Common myeloid progenitor, CD34-positive (primary cell): ENCODE measurements around the gene CHN1.
A peak's percentile ranks its signal among the peaks of the same experiment; 100 is the strongest.

Experiments
- CTCF ChIA-PET: fragments of 350-600 bp; sonication (Branson Sonifier 250); formaldehyde crosslinking; loops from one replicate; lab custom pipeline; 2021; ENCODE audit warnings: antibody characterized with exemption; lab: Charles Lee
- POLR2A ChIA-PET: fragments of 350-600 bp; sonication (Branson Sonifier 250); formaldehyde crosslinking; loops from one replicate; lab custom pipeline; 2021; ENCODE audit warnings: antibody characterized with exemption; lab: Charles Lee
- DNase-seq, 3 donors: peaks; one replicate each; pipeline versions ENCODE4 v3.0.0 to v3.0.0-alpha.2; 2013
- H3K27ac ChIP-seq, 2 experiments: 1 replicate in 1 of 2; 2 replicates in 1 of 2; pipeline ENCODE4 v1.7.0; 2013; ENCODE audit warnings: inconsistent platforms in 2 of 2, low read length in 2 of 2, mild to moderate bottlenecking in 2 of 2, low read depth in 1 of 2, moderate library complexity in 1 of 2; ENCODE audit not compliant: severe bottlenecking in 2 of 2, insufficient read depth in 1 of 2, poor library complexity in 1 of 2
- H3K27me3 ChIP-seq, 5 experiments: replicated peaks in 2 of 5; 1 replicate in 3 of 5; 2 replicates in 2 of 5; pipeline versions ENCODE4 v1.6.1 to v1.7.0; 2013; ENCODE audit warnings: low read length in 4 of 5, mild to moderate bottlenecking in 2 of 5, moderate library complexity in 2 of 5, inconsistent platforms in 1 of 5; ENCODE audit not compliant: insufficient read depth in 5 of 5, control insufficient read depth in 4 of 5
- H3K36me3 ChIP-seq, 4 experiments: 1 replicate in 2 of 4; 2 replicates in 2 of 4; pipeline versions ENCODE4 v1.6.1 to v1.7.0; 2013; ENCODE audit warnings: low read length in 3 of 4, control low read depth in 1 of 4, mild to moderate bottlenecking in 1 of 4; ENCODE audit not compliant: control insufficient read depth in 4 of 4, insufficient read depth in 4 of 4
- H3K4me1 ChIP-seq, 4 experiments: 1 replicate in 3 of 4; 2 replicates in 1 of 4; pipeline versions ENCODE4 v1.6.1 to v1.7.1; 2013; ENCODE audit warnings: low read length in 3 of 4, mild to moderate bottlenecking in 3 of 4, control low read depth in 1 of 4, inconsistent platforms in 1 of 4, moderate library complexity in 1 of 4; ENCODE audit not compliant: control insufficient read depth in 4 of 4, insufficient read depth in 4 of 4; ENCODE audit errors: control extremely low read depth in 1 of 4
- H3K4me3 ChIP-seq, 7 experiments: 1 replicate in 4 of 7; 2 replicates in 3 of 7; pipeline versions ENCODE4 v1.5.1 to v1.7.0; 2013; ENCODE audit warnings: mild to moderate bottlenecking in 7 of 7, low read length in 6 of 7, moderate library complexity in 6 of 7, inconsistent platforms in 2 of 7, low read depth in 2 of 7, control low read depth in 1 of 7; ENCODE audit not compliant: insufficient read depth in 4 of 7, control insufficient read depth in 1 of 7; ENCODE audit errors: extremely low read depth in 1 of 7
- H3K9me3 ChIP-seq, 5 experiments: 1 replicate in 4 of 5; 2 replicates in 1 of 5; pipeline versions ENCODE4 v1.6.1 to v1.7.1; 2013; ENCODE audit warnings: low read length in 4 of 5, mild to moderate bottlenecking in 2 of 5, inconsistent platforms in 1 of 5, low read depth in 1 of 5, moderate library complexity in 1 of 5; ENCODE audit not compliant: control insufficient read depth in 4 of 5, insufficient read depth in 2 of 5; ENCODE audit errors: control extremely low read depth in 1 of 5
- WGBS: methylation state at CpG from one replicate; pipeline ENCODE4 v1.1.5; 2013; ENCODE audit not compliant: insufficient coverage; 5-methylcytosine and 5-hydroxymethylcytosine counted together

Gene CHN1

GRCh38 chr2:174969091-174969734, 36.0 kb downstream of the CHN1 start:
- H3K9me3 ChIP-seq = no peaks in the 10 kb centered on the region
- no peak overlapping the region for H3K27ac ChIP-seq
- no peaks in the 10 kb centered on the region for H3K4me1 ChIP-seq
- DNase-seq = peak in 2 of 3 donors; percentile 11 to 13
- no peak overlapping the region for H3K4me3 ChIP-seq
- ChIA-PET CTCF (no interaction called here), POLR2A (no interaction called here)
- H3K27me3 ChIP-seq = peaks cover 0 to 2% (median 0%) of the 10 kb centered on the region in 5 experiments
- WGBS = 91% methylated on average over 4 of the region's 6 CpGs
- H3K36me3 ChIP-seq = no peaks in the 10 kb centered on the region

- ChIA-PET CTCF (no interaction called here), POLR2A (no interaction called here)
- no peaks in the 10 kb centered on the region for H3K9me3 ChIP-seq
- no peaks in the 10 kb centered on the region for H3K4me1 ChIP-seq
- DNase-seq = no peak
- no peak overlapping the region for H3K4me3 ChIP-seq
- WGBS = 100% methylated on average over 1 of the region's 3 CpGs
- H3K27ac ChIP-seq = no peak overlapping the region
- H3K36me3 ChIP-seq = no peaks in the 10 kb centered on the region
- H3K27me3 ChIP-seq = no peaks in the 10 kb centered on the region
Observed at GRCh38 chr2:174967691-174968260, 37.4 kb downstream of the CHN1 start.

GRCh38 chr2:174967086-174967485, 38.1 kb downstream of the CHN1 start:
- CTCF ChIA-PET = no interaction called here
- Histone ChIP-seq H3K9me3 (no peaks in the 10 kb centered on the region), H3K27ac (no peak overlapping the region), H3K4me3 (no peak overlapping the region), H3K36me3 (no peaks in the 10 kb centered on the region), H3K4me1 (no peaks in the 10 kb centered on the region), H3K27me3 (no peaks in the 10 kb centered on the region)
- 100% methylated on average over 2 of the region's 6 CpGs for WGBS
- no peak for DNase-seq
- POLR2A ChIA-PET = no interaction called here

GRCh38 chr2:174965992-174966744, 39.0 kb downstream of the CHN1 start:
- Histone ChIP-seq H3K36me3 (no peaks in the 10 kb centered on the region), H3K27me3 (no peaks in the 10 kb centered on the region), H3K4me3 (no peak overlapping the region), H3K9me3 (no peaks in the 10 kb centered on the region), H3K4me1 (no peaks in the 10 kb centered on the region), H3K27ac (no peak overlapping the region)
- peak in 1 of 3 donors; percentile 3 for DNase-seq
- ChIA-PET CTCF (no interaction called here), POLR2A (no interaction called here)
- WGBS = 44% methylated on average over 2 of the region's 5 CpGs

GRCh38 chr2:174965551-174965950, 39.6 kb downstream of the CHN1 start:
- DNase-seq = no peak
- no peaks in the 10 kb centered on the region for H3K36me3 ChIP-seq
- no peaks in the 10 kb centered on the region for H3K27me3 ChIP-seq
- ChIA-PET POLR2A (no interaction called here), CTCF (no interaction called here)
- H3K4me3 ChIP-seq = no peak overlapping the region
- no peaks in the 10 kb centered on the region for H3K9me3 ChIP-seq
- no peak overlapping the region for H3K27ac ChIP-seq
- H3K4me1 ChIP-seq = no peaks in the 10 kb centered on the region
- WGBS = no CpG with 5 or more reads among the region's 3 CpGs

GRCh38 chr2:174964404-174964803, 40.8 kb downstream of the CHN1 start:
- ChIA-PET POLR2A (no interaction called here), CTCF (no interaction called here)
- Histone ChIP-seq H3K9me3 (no peaks in the 10 kb centered on the region), H3K27me3 (no peaks in the 10 kb centered on the region), H3K4me3 (no peak overlapping the region), H3K36me3 (no peaks in the 10 kb centered on the region), H3K4me1 (no peaks in the 10 kb centered on the region), H3K27ac (no peak overlapping the region)
- no peak for DNase-seq
- 100% methylated on average over 1 of the region's 2 CpGs for WGBS
